Epithelial cell of proximal tubule (primary cell): ENCODE data around the gene BIRC3. TPM values are rescaled to one million over a fixed set of nuclear protein-coding genes. Genes with fewer than 3 reads are reported as not detected.

ENCODE experiments used
- DNase-seq: peaks from one replicate; pipeline ENCODE4 v3.0.0-alpha.2; 2011; ENCODE audit warnings: low read depth
- H3K4me3 ChIP-seq: 2 replicates; pipeline ENCODE4 v1.5.1; 2011; ENCODE audit warnings: low read depth, mild to moderate bottlenecking, low read length
- total RNA-seq: library from RNA; depleted of rRNA; stranded (reverse); fragments of >200 nt; gene quantifications from 2 replicates; pipeline ENCODE4 v1.2.3, GENCODE V29; 2015
- TF ChIP-seq, protein P1 (sequence below): conservative IDR thresholded peaks from 2 replicates; pipeline ENCODE4 v1.5.1; 2012; ENCODE audit warnings: low read depth, mild to moderate bottlenecking, low read length

The BIRC3 gene
- total RNA-seq, 1 donor from 2014 or later: 17.8 TPM

DNA sequence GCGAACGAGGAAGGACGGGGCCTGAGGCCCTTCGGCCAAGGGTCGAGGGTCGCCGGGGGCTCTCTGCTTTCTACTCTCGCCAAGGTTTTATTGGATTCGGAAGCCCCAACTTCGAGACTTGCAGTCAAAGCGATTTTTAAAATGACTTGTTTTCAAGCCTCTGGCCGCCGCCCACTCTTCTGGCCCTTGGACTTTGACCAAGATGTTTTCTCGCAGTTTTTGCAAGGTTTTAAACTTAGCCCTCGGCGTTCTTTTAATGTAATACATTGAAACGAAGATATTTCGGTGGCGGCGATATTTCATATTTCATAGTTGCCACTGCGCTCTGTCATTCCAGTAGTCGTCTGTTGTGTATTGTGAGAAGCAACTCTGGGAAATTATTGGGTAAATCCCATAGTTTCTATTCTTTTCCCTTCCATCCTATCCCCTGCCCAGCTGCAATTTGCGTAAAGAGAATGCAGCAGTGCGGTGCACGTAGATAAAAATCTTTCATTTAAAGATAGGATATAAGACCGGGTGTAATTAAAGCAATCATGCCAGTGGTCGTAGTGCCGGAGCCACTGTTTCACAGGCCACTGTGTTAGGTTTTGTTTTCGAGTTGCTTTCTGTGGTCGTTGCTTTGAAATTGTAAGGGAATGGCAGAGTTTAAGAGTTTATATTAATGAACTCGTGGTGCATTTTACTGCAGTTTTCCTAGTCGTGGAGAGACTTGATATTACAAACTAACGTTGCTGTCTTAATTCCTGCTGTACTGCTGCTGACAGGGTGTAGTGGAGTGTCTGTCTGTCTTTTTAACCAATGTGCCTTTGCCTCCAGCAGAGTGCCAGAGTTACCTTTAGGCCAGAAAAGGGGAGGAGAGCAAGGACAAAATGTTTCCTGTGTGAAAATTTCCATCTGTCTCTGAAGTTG, 30.4 kb downstream of the BIRC3 start:
- peak overlapping the region; percentile 91 for H3K4me3 ChIP-seq
- TF ChIP-seq, protein P1, sequence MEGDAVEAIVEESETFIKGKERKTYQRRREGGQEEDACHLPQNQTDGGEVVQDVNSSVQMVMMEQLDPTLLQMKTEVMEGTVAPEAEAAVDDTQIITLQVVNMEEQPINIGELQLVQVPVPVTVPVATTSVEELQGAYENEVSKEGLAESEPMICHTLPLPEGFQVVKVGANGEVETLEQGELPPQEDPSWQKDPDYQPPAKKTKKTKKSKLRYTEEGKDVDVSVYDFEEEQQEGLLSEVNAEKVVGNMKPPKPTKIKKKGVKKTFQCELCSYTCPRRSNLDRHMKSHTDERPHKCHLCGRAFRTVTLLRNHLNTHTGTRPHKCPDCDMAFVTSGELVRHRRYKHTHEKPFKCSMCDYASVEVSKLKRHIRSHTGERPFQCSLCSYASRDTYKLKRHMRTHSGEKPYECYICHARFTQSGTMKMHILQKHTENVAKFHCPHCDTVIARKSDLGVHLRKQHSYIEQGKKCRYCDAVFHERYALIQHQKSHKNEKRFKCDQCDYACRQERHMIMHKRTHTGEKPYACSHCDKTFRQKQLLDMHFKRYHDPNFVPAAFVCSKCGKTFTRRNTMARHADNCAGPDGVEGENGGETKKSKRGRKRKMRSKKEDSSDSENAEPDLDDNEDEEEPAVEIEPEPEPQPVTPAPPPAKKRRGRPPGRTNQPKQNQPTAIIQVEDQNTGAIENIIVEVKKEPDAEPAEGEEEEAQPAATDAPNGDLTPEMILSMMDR: no peak
- no peak for DNase-seq

DNA sequence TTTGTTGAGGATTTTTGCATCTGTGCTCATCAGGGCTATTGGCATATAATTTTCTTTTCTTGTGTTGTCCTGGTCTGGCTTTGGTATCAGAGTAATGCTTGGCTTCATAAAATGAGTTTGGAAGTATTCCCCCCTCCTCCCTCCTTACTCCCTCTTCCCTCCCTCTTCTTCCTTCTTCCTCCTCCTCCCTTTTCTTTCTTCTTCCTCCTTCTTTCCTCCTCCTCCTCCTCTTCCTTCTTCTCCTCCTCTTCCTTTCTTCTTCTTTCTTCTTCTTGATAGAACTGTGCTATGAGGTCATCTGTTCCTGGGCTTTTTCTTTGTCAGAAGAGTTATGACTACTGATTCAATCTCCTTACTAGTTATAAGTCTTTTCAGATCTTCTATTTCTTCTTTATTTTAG, 39.8 kb downstream of the BIRC3 start:
- TF ChIP-seq, protein P1: no peak
- H3K4me3 ChIP-seq: no peak overlapping the region
- DNase-seq: no peak

DNA sequence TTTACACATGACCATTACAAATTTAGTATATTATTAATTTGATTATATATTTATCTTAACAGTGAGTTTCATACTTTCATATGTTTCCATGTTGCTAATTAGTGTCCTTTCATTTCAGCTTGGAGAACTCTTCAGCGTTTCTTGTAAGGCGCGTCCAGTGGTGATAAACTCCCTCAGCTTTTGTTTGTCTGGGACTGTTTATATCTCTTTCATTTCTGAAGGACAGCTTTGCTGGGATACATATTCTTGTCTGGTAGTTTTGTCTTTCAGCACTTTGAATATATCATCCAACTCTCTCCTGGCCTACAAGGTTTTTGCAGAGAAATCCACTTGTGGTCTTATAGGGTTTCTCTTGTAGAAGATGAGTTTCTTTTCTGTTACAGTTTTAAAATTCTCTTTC, 42.1 kb downstream of the BIRC3 start:
- no peak overlapping the region for H3K4me3 ChIP-seq
- TF ChIP-seq, protein P1: no peak
- DNase-seq: no peak

DNA sequence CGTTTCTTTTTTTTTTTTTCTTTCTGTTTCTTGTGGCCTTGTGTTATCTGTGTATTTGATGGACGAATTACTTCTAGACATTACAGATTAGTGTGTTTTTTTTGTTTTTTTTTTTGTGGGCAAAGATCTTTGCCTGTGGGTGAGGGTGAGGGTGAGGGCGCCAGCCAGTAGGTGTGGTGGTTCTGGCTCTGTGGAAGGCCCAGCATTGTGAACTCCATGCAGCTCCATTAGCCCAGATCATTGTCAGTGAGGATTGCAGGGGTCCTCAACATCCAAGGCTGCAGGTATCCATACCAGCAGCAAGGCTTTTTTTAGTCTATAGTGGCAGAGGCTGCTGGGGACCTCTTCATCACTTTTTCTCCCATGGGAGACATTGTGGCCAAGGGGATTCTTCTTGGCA, 43.4 kb downstream of the BIRC3 start:
- no peak for DNase-seq
- no peak overlapping the region for H3K4me3 ChIP-seq
- TF ChIP-seq, protein P1: no peak

DNA sequence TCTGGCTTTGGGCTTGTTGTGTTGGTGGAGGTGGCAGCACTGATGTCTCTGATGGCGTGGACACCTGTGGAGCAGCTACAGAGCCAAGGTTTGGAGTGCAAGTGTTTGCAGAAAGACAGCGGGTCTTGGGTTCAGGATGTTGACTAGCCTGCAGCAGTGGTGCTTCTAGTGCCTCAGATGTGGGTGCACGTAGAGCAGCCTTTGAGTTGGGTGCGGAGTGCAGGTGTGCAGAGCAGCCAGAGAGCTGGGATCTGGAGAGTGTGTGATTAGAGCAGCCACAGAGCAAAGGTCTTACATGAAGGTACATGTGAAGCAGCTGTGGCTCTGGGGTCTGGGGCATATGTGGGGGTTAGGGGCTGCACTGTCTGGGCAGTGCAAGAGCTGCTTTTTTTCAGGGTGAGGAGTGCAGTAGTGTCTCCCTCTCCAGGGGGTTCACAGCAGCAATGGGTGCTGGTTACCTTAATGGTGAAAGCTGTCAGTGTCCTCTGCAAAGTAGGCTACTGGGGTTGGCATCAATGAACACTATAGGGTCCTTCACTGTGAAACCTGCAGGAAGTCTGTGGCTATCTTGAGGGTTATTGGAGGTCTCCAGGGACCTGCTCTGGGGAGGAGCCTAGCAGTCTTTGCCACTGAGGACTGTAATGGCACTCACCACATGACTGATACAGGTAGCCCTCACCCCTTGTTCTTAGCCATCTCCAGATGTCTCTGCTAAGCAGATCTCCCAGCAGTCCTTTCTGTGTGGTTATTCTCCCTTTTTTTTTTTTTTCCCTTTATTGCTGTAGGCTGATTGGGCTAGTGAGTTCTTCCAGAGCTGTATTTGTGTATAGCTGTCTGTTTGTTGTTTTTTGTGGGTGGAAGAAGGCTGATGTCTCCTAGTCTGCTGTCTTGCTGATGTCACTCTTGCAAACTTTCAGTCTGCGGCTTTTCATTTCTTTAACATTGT, 44.1 kb downstream of the BIRC3 start:
- no peak for DNase-seq
- H3K4me3 ChIP-seq: no peak overlapping the region
- TF ChIP-seq, protein P1: no peak

DNA sequence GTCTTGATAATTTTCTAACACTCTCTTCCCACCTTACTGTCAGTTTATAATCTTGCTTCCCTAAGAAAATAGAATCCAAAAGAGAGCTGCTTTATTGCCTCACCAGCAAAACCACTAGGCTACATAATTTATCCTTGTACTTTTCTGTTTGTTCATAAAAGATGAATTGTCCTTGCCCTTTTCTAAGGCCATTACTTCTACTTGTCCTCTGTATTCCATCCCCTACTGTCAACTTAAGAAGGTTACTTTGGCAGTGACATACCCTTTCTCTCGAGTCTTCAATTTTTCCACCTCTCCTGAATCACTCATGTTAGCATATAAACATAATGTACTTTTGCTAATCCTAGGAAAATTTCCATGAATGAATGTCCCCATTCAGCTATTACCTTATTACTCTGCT, 47.7 kb downstream of the BIRC3 start:
- DNase-seq: no peak
- TF ChIP-seq, protein P1: no peak
- no peak overlapping the region for H3K4me3 ChIP-seq
